ENCODE measurements around the gene FHIP1A.

The FHIP1A gene

GRCh38 chr4:151418385-151418784, 9.4 kb downstream of the FHIP1A start:
- no peak for DNase-seq

GRCh38 chr4:151418856-151419255, 9.9 kb downstream of the FHIP1A start:
- no peak for DNase-seq

GRCh38 chr4:151420250-151420807, 11.4 kb downstream of the FHIP1A start:
- DNase-seq: no peak

- DNase-seq: no peak
Measured at GRCh38 chr4:151422854-151423253, 13.9 kb downstream of the FHIP1A start.

- no peak for DNase-seq
Measured at GRCh38 chr4:151426513-151426912, 17.5 kb downstream of the FHIP1A start.

- no peak for DNase-seq
Measured at GRCh38 chr4:151427266-151427665, 18.3 kb downstream of the FHIP1A start.

- DNase-seq: no peak
Measured at GRCh38 chr4:151428346-151428745, 19.4 kb downstream of the FHIP1A start.

GRCh38 chr4:151429957-151430570, 21.1 kb downstream of the FHIP1A start:
- no peak for DNase-seq

- DNase-seq: no peak
Measured at GRCh38 chr4:151430740-151431457, 21.9 kb downstream of the FHIP1A start.

- DNase-seq: no peak
Measured at GRCh38 chr4:151431728-151432127, 22.8 kb downstream of the FHIP1A start.

GRCh38 chr4:151432654-151433053, 23.7 kb downstream of the FHIP1A start:
- DNase-seq: no peak

- DNase-seq: no peak
Measured at GRCh38 chr4:151434183-151434860, 25.3 kb downstream of the FHIP1A start.

GRCh38 chr4:151436093-151436518, 27.1 kb downstream of the FHIP1A start:
- no peak for DNase-seq

- DNase-seq: no peak
Measured at GRCh38 chr4:151437505-151437904, 28.5 kb downstream of the FHIP1A start.

GRCh38 chr4:151438154-151438553, 29.2 kb downstream of the FHIP1A start:
- DNase-seq: no peak

- DNase-seq: no peak
Measured at GRCh38 chr4:151439320-151439719, 30.3 kb downstream of the FHIP1A start.

- no peak for DNase-seq
Measured at GRCh38 chr4:151442002-151442401, 33.0 kb downstream of the FHIP1A start.

GRCh38 chr4:151443247-151443646, 34.3 kb downstream of the FHIP1A start:
- no peak for DNase-seq

- DNase-seq: no peak
Measured at GRCh38 chr4:151443752-151444151, 34.8 kb downstream of the FHIP1A start.

- DNase-seq: no peak
Measured at GRCh38 chr4:151446208-151446607, 37.2 kb downstream of the FHIP1A start.

- no peak for DNase-seq
Measured at GRCh38 chr4:151454513-151454912, 45.5 kb downstream of the FHIP1A start.

GRCh38 chr4:151455212-151455611, 46.2 kb downstream of the FHIP1A start:
- DNase-seq: no peak

- no peak for DNase-seq
Measured at GRCh38 chr4:151458148-151458547, 49.2 kb downstream of the FHIP1A start.

Measured in eye (tissue), 1 donor.